Urinary bladder (tissue), 4 donors: ENCODE results near the gene FCER2. TPM values are rescaled to one million over a fixed set of nuclear protein-coding genes. Genes with fewer than 3 reads are reported as not detected.

Source experiments
- DNase-seq: peaks from one replicate; pipeline ENCODE4 v3.0.0-alpha.2; 2015; ENCODE audit errors: extremely low spot score
- H3K27ac ChIP-seq: one replicate; pipeline ENCODE4 v1.5.1; 2013; ENCODE audit warnings: low read depth, mild to moderate bottlenecking, moderate library complexity
- H3K36me3 ChIP-seq: one replicate; pipeline ENCODE4 v1.6.1; 2013; ENCODE audit warnings: mild to moderate bottlenecking, moderate library complexity; ENCODE audit not compliant: insufficient read depth
- H3K4me1 ChIP-seq: one replicate; pipeline ENCODE4 v1.6.1; 2013; ENCODE audit warnings: mild to moderate bottlenecking, moderate library complexity; ENCODE audit not compliant: insufficient read depth
- H3K4me3 ChIP-seq: one replicate; pipeline ENCODE4 v1.5.1; 2013; ENCODE audit warnings: low read depth, low read length
- WGBS: extraction: QIAGEN DNeasy Blood & Tissue Kit; methylation state at CpG from one replicate; pipeline ENCODE4 v1.1.7; 2013; 5-methylcytosine and 5-hydroxymethylcytosine counted together
- polyA plus RNA-seq: library from polyadenylated mRNA; stranded (reverse); fragments of 200-250 nt; gene quantifications from one replicate; pipeline ENCODE4 v1.2.3, GENCODE V29; 2013
- total RNA-seq: library from RNA; depleted of rRNA; stranded (reverse); fragments of >200 nt; gene quantifications from one replicate; pipeline ENCODE4 v1.2.3, GENCODE V29; 2014
- donor health status: healthy with polysubstance abuse.
- donor health status: healthy.

The FCER2 gene
- total and polyA plus RNA-seq, 2 donors, result 0.21 to 0.90 TPM

- no peak for DNase-seq
- Histone ChIP-seq H3K4me3 (no peak overlapping the region), H3K27ac (no peak overlapping the region), H3K4me1 (no peaks in the 10 kb centered on the region), H3K36me3 (no peaks in the 10 kb centered on the region)
- WGBS, result 2% methylated on average over 43 of the region's 43 CpGs
Observed at GRCh38 chr19:7670150-7670783, 31.7 kb downstream of the FCER2 start.

- Histone ChIP-seq H3K27ac (no peak overlapping the region), H3K4me3 (no peak overlapping the region), H3K36me3 (no peaks in the 10 kb centered on the region), H3K4me1 (no peaks in the 10 kb centered on the region)
- 26% methylated on average over 9 of the region's 9 CpGs for WGBS
- DNase-seq, result no peak
Observed at GRCh38 chr19:7669641-7670040, 32.3 kb downstream of the FCER2 start.

GRCh38 chr19:7668842-7669241, 33.1 kb downstream of the FCER2 start, which contains the start of gene RETN:
Gene RETN, plus strand, starts transcription at chr19:7669049. Its CDS starts 278 bp downstream, at chr19:7669327.
- H3K4me1 ChIP-seq, result no peaks in the 10 kb centered on the region
- no peaks in the 10 kb centered on the region for H3K36me3 ChIP-seq
- DNase-seq, result no peak
- H3K27ac ChIP-seq, result no peak within 1 kb of the TSS
- whole genome bisulfite sequencing, result 78% methylated on average over 9 of the region's 9 CpGs
- H3K4me3 ChIP-seq, result no peak within 1 kb of the TSS

- DNase-seq, result no peak
- 32% methylated on average over 4 of the region's 4 CpGs for WGBS
- no peaks in the 10 kb centered on the region for H3K36me3 ChIP-seq
- H3K4me1 ChIP-seq, result no peaks in the 10 kb centered on the region
- no peak overlapping the region for H3K4me3 ChIP-seq
- no peak overlapping the region for H3K27ac ChIP-seq
Observed at GRCh38 chr19:7665076-7665475, 36.9 kb downstream of the FCER2 start.

- Histone ChIP-seq H3K4me3 (no peak overlapping the region), H3K27ac (no peak overlapping the region), H3K36me3 (no peaks in the 10 kb centered on the region), H3K4me1 (no peaks in the 10 kb centered on the region)
- no peak for DNase-seq
- WGBS, result 64% methylated on average over 7 of the region's 7 CpGs
Observed at GRCh38 chr19:7663706-7664105, 38.2 kb downstream of the FCER2 start.

- Histone ChIP-seq H3K27ac (no peak overlapping the region), H3K4me1 (no peaks in the 10 kb centered on the region), H3K4me3 (no peak overlapping the region), H3K36me3 (no peaks in the 10 kb centered on the region)
- DNase-seq, result no peak
- 83% methylated on average over 14 of the region's 14 CpGs for WGBS
Observed at GRCh38 chr19:7662657-7663056, 39.3 kb downstream of the FCER2 start.

- no peak overlapping the region for H3K27ac ChIP-seq
- H3K4me3 ChIP-seq, result no peak overlapping the region
- WGBS, result 75% methylated on average over 8 of the region's 8 CpGs
- H3K4me1 ChIP-seq, result no peaks in the 10 kb centered on the region
- DNase-seq, result no peak
- no peaks in the 10 kb centered on the region for H3K36me3 ChIP-seq
Observed at GRCh38 chr19:7661744-7662538, 40.0 kb downstream of the FCER2 start.

GRCh38 chr19:7658219-7658686, 43.7 kb downstream of the FCER2 start:
- Histone ChIP-seq H3K27ac (no peak overlapping the region), H3K4me1 (no peaks in the 10 kb centered on the region), H3K4me3 (no peak overlapping the region), H3K36me3 (no peaks in the 10 kb centered on the region)
- DNase-seq, result no peak
- 32% methylated on average over 9 of the region's 9 CpGs for WGBS

- Histone ChIP-seq H3K27ac (no peak overlapping the region), H3K36me3 (no peaks in the 10 kb centered on the region), H3K4me3 (no peak overlapping the region), H3K4me1 (no peaks in the 10 kb centered on the region)
- WGBS, result 33% methylated on average over 14 of the region's 14 CpGs
- no peak for DNase-seq
Observed at GRCh38 chr19:7657131-7657751, 44.7 kb downstream of the FCER2 start.

GRCh38 chr19:7655581-7655980, 46.4 kb downstream of the FCER2 start:
- H3K4me3 ChIP-seq, result no peak overlapping the region
- 69% methylated on average over 8 of the region's 8 CpGs for WGBS

GRCh38 chr19:7654401-7654800, 47.5 kb downstream of the FCER2 start:
- Histone ChIP-seq H3K36me3 (no peaks in the 10 kb centered on the region), H3K27ac (no peak overlapping the region), H3K4me1 (no peaks in the 10 kb centered on the region), H3K4me3 (no peak overlapping the region)
- 50% methylated on average over 8 of the region's 8 CpGs for WGBS
- no peak for DNase-seq

More at GRCh38 chr19:7655581-7655980, 46.4 kb downstream of the FCER2 start:
- Histone ChIP-seq H3K4me1 (no peaks in the 10 kb centered on the region), H3K36me3 (no peaks in the 10 kb centered on the region), H3K27ac (no peak overlapping the region)
- no peak for DNase-seq

- no peak overlapping the region for H3K27ac ChIP-seq
- 4% methylated on average over 28 of the region's 28 CpGs for WGBS
Observed at GRCh38 chr19:7652061-7652641, 49.8 kb downstream of the FCER2 start.

GRCh38 chr19:7650148-7650547, 51.8 kb downstream of the FCER2 start:
- no peaks in the 10 kb centered on the region for H3K4me1 ChIP-seq
- no peak overlapping the region for H3K4me3 ChIP-seq
- WGBS, result 38% methylated on average over 2 of the region's 2 CpGs
- no peaks in the 10 kb centered on the region for H3K36me3 ChIP-seq
- no peak for DNase-seq
- no peak overlapping the region for H3K27ac ChIP-seq

More at GRCh38 chr19:7652061-7652641, 49.8 kb downstream of the FCER2 start:
- peak; percentile 67 for DNase-seq
- no peaks in the 10 kb centered on the region for H3K4me1 ChIP-seq
- no peaks in the 10 kb centered on the region for H3K36me3 ChIP-seq
- H3K4me3 ChIP-seq, result no peak overlapping the region
